AG09319 (cell line): ENCODE results near the gene CUL4A.

ENCODE experiments used
- DNase-seq: peaks from one replicate; pipeline ENCODE4 v3.0.0-alpha.2; 2010; ENCODE audit warnings: low read depth; ENCODE audit errors: extremely low read depth
- TF ChIP-seq, protein P1 (sequence below): IDR thresholded peaks from 2 replicates; pipeline ENCODE4 v1.5.1; 2011; ENCODE audit warnings: low read depth, mild to moderate bottlenecking, inconsistent platforms, low read length, moderate library complexity

Gene CUL4A

DNA sequence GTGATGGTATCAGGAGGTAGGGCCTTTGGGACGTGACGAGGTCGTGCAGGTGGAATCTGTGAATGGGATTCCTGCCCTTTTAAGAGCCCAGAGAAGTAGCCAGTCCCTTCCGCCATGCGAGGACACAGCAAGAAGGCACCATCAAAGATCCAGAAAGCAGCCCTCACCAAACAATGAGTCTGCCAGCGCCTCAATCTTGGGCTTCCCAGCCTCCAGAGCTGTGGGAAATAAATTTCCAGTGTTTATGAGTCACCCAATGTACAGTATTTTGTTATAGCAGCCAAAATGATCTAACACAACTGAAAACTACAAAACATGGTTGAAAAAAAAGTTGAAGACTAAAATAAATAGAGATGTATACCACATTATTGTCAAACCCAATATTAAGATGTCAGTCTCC, 70.7 kb downstream of the CUL4A start:
- TF ChIP-seq, protein P1, sequence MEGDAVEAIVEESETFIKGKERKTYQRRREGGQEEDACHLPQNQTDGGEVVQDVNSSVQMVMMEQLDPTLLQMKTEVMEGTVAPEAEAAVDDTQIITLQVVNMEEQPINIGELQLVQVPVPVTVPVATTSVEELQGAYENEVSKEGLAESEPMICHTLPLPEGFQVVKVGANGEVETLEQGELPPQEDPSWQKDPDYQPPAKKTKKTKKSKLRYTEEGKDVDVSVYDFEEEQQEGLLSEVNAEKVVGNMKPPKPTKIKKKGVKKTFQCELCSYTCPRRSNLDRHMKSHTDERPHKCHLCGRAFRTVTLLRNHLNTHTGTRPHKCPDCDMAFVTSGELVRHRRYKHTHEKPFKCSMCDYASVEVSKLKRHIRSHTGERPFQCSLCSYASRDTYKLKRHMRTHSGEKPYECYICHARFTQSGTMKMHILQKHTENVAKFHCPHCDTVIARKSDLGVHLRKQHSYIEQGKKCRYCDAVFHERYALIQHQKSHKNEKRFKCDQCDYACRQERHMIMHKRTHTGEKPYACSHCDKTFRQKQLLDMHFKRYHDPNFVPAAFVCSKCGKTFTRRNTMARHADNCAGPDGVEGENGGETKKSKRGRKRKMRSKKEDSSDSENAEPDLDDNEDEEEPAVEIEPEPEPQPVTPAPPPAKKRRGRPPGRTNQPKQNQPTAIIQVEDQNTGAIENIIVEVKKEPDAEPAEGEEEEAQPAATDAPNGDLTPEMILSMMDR: no peak
- DNase-seq: no peak

DNA sequence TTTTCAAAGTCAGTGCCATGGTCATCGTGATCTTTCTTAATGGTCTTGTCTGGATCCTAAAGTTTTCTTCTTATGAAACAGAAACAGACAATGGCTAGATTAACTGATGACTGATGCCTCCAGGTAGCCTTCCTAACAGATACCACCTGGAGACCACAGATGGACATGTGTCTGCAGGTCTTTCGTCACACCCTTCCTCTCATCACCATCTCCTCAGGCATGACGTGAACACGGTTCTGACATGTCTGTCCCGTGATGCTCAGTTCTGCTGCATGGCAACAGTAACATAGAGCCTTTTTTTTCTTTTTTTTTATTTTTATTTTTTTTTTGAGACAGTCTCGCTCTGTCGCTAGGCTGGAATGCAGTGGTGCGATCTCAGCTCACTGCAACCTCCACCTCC, 74.5 kb downstream of the CUL4A start:
- TF ChIP-seq, protein P1: no peak
- DNase-seq: no peak

DNA sequence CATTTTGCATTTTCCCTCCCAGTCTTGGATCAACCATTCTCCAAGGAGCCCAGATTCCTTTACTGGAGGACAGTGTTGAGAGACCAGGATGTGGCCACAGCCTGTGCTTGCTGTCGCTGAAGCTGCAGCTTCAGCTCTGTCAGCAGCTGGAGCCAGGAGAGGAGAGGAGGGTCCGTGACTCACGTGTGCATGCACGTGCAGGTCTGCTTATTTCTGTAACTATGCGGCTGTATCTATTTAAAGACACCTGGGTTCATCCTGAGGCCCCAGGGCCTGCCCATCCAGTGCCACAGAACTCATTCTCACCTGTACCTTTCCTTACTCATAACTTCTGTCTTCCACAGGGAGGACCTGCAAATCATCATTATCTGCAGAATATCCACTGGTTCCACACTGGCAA, 79.5 kb downstream of the CUL4A start:
- TF ChIP-seq, protein P1: no peak
- no peak for DNase-seq

DNA sequence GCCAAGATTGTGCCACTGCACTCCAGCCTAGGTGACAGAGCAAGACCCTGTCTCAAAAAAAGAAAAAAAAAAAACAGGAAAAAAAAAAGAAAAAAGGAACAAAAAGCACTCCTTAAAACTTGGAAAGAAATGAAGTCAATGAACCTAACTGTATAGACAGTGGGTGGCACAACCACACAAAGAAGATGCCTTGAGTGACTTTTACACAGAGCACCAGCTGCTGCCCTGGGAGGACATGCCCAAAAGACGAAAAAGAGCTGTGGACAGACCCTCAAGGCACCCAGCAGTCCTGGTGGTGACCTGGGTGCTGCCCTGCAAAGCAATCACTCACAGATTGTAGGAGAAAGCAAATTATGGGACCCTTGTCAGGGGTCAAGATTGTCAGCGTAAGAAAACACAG, 81.7 kb downstream of the CUL4A start:
- DNase-seq: no peak
- TF ChIP-seq, protein P1: no peak

DNA sequence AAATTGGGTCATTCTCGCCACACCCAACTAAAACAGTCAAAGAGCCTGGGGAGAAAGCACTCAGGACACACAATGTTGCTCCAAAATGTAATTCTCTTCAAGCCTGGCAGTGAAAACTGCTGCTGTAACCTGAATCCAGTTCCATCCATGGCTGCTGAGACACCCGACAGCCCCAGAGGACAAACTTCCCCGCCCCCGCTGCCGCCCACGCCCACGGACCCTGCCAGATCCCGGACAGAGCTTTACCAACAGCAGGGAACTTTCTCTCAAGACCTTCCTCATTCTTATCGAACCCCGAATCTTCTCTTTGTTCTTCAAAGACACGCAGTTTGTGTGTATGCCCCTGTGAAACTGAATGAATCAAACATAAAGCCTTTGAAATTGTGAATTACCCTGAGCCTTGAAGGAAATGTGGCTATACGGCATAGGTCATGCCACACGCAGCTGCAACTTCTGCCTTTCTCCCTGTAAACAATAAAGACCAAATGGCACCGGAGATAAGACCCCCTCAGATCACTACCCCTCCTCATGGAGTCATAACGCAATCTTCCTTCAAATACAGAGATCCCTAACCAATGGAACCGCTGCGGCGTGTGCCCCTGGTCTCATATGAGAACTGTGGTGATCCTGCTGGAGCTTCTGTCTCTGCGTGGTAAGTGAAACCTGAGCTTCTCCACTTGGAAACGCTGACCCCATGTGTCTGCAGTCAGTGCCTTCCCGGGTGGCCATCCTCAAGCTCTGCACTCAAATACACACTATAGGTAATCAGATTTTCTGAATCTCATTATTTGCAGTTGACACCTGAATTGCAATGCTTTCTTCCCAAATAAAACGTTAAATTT, 82.8 kb downstream of the CUL4A start:
- no peak for DNase-seq
- TF ChIP-seq, protein P1: no peak

DNA sequence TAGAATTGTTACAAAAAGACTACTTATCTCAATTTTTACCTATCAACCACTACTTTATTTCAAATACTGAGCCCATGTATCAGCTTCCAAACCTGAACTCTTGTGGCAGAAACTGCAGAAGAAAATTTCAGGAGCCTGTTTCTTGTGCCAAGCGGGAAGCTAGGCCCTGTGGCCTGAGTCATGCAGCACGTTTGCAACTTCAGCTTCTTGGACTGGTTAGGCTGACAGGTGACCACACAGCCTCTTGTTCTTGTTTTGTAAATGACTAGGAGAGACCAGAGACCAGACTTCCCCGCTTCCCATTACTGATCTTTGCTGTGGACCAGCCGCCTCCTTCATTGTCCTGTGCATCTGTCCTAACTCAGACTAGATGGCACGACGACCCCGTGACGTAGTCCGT, 84.3 kb downstream of the CUL4A start:
- TF ChIP-seq, protein P1: no peak
- no peak for DNase-seq

DNA sequence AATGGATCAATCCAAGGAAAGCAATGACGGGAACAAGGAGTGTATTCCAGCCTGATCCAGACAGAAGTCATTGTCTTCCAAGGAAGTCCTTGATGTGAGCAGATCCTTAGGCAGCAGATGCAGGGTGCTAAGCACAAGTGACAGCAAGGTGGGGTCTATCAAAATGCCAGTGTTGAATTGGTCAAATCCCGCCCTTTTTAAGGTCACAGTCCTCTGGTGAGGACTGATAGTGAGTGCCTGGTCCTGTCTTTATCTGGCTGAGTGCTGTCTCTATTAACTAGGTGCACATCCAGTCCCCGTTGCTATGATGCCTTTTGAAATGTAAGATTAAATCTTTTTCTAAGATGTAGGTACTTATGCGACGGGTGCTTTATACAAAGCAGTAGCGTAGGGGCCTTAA, 86.4 kb downstream of the CUL4A start:
- TF ChIP-seq, protein P1: no peak
- no peak for DNase-seq
